Left colon (tissue), 2 donors: ENCODE measurements around the gene PRX. TPM values are rescaled to one million over a fixed set of nuclear protein-coding genes. Genes with fewer than 3 reads are reported as not detected.
"Not testable (repeated sequence)": the region's sequence is repeated elsewhere in the genome, so short reads cannot be mapped to it uniquely, and the experiment has no call there.

Source experiments
- ATAC-seq: fragments of 200-7000 bp; cut with Tn5 transposase; one replicate; pipeline ENCODE4 v1.9.1; 2020; ENCODE audit warnings: mild to moderate bottlenecking, moderate library complexity
- DNase-seq, 2 donors: peaks; one replicate each; pipeline ENCODE4 v3.0.0-alpha.2; 2020
- intact Hi-C, 2 donors: fragments of 100-400 bp; cut with DNase I in 1 of 2; cut with micrococcal nuclease in 1 of 2; formaldehyde crosslinking; loops; one replicate each; pipeline versions ENCODE4 v1.11.2 to v1.14.0; 2022; cut with DNase I, micrococcal nuclease
- total RNA-seq, 2 donors: library from RNA; stranded (reverse); fragmentation: NEBNext Ultra II Directional; extraction: Animal tissue kit (Norgen Biotek cat#: 25700); gene quantifications; one replicate each; pipeline ENCODE4 v1.2.1, GENCODE V29; 2021
- donor health status: DM: no; HTN: no; CAD: no.
- donor health status: DM: yes; HTN: yes; CAD: no.

The PRX gene
- total RNA-seq, 2 donors from 2014 or later, result 1.2 to 2.1 TPM

GRCh38 chr19:40376286-40376862 is 36.8 kb downstream of the PRX start:
- no peak for ATAC-seq
- DNase-seq, result no peak
- intact Hi-C loops, result no loop called here

GRCh38 chr19:40374084-40374483 is 39.1 kb downstream of the PRX start:
- intact Hi-C loops, result no loop called here
- DNase-seq (no peak), ATAC-seq (no peak)

DNA sequence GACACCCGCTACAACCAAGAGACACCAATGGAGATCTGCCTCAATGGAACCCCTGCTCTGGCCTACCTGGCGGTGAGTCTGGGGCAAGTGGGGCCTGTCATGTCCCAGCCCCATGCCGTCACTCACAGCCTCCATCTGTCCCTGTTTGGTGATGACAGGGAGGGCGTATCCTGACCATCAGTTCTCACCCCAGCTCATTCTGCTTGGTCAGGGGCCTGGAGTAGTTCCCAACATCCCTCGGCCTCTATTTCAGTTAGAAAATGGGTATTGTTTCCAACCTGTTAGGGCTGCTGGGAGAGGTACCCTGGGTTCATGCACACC is 41.4 kb downstream of the PRX start:
- DNase-seq (no peak), ATAC-seq (no peak)
- intact Hi-C loops, result no loop called here

- no peak for DNase-seq
- intact Hi-C loops, result no loop called here
- no peak for ATAC-seq
These were observed 42.0 kb downstream of the PRX start for GRCh38 chr19:40370997-40371801.

GRCh38 chr19:40370253-40370652 is 42.9 kb downstream of the PRX start:
- intact Hi-C loops, DNase-seq, ATAC-seq: not testable (repeated sequence)

DNA sequence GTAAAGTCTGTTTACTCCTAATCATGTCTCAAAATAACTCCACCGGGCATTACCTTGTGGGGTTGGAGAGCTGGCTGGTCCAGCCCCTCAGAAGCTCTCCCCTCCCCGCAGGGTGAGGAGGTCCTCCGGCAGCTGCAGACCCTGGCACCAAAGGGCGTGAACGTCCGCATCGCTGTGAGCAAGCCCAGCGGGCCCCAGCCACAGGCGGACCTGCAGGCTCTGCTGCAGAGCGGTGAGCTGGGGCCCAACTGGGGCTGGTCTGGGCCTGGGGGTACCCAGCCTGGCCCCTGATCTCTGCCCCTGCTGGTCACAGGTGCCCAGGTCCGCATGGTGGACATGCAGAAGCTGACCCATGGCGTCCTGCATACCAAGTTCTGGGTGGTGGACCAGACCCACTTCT is 43.4 kb downstream of the PRX start:
- ATAC-seq, result no peak
- DNase-seq, result no peak
- intact Hi-C loops, result no loop called here

GRCh38 chr19:40367577-40368434 is 45.4 kb downstream of the PRX start:
- intact Hi-C loops, result no loop called here
- no peak for DNase-seq
- no peak for ATAC-seq

DNA sequence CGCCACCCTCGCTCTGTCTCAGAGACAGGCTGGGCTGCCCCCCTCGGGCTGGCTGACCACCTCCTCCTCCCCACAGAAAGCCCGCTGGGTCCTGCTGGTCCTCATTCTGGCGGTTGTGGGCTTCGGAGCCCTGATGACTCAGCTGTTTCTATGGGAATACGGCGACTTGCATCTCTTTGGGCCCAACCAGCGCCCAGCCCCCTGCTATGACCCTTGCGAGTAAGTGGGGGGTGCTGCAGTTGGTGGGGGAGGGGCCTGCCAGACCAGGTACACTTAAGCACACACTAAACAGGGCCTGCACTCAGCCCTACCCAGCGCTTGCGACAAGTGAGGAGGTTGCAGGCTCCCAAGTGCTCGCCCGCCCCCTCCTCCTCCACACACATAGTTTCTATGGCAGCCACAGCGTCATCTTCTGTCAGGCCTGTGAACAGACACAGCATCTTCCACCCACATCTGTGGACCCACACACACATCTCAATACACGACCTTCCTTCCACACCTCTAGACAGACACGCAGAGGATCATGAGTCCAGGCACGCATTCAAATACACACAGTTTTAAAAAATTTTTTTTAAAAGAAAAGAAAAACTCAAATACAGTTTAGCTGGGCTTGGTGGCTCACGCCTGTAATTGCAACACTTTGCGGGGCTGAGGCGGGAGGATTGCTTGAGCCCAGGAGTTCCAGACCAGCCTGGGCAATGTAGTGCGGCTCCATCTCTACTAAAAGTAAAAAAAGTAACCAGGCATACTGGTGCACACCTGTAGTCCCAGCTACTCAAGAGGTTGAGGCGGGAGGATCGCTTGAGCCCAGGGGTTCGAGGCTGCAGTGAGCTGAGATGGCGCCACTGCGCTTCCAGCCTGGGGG is 46.2 kb downstream of the PRX start:
- DNase-seq (no peak), ATAC-seq (no peak)
- intact Hi-C loops, result no loop called here

- ATAC-seq (no peak), DNase-seq (peak; percentile 39 to 50)
- intact Hi-C loops, result no loop called here
These were observed 47.4 kb downstream of the PRX start for GRCh38 chr19:40365613-40366401.

- DNase-seq (no peak), ATAC-seq (no peak)
- intact Hi-C loops, result no loop called here
These were observed 48.2 kb downstream of the PRX start for GRCh38 chr19:40365010-40365409.

DNA sequence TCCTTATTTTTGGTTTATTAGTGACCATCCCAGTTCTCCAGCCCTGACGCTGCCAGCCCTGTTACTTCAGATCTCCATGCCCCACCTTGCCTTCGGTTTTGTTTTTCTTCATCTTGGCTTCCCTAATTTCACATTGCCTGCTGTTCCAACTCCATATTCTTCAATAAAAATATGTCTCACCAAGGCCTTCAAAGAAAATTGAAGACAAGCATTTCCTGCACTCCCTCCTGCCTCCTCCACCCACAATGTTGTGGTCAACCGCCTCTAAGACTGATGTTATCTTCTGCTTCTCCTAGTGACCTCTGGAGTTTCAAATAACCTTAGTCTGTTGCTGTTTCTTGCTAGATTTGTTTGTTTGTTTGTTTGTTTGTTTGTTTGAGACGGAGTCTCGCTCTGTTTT is 50.1 kb downstream of the PRX start:
- ATAC-seq (no peak), DNase-seq (no peak)
- intact Hi-C loops, result no loop called here

- intact Hi-C loops, result no loop called here
- no peak for ATAC-seq
- DNase-seq, result no peak
These were observed 51.0 kb downstream of the PRX start for GRCh38 chr19:40362160-40362559.

- intact Hi-C loops, result no loop called here
- DNase-seq (no peak), ATAC-seq (no peak)
These were observed 52.4 kb downstream of the PRX start for GRCh38 chr19:40360708-40361241.

DNA sequence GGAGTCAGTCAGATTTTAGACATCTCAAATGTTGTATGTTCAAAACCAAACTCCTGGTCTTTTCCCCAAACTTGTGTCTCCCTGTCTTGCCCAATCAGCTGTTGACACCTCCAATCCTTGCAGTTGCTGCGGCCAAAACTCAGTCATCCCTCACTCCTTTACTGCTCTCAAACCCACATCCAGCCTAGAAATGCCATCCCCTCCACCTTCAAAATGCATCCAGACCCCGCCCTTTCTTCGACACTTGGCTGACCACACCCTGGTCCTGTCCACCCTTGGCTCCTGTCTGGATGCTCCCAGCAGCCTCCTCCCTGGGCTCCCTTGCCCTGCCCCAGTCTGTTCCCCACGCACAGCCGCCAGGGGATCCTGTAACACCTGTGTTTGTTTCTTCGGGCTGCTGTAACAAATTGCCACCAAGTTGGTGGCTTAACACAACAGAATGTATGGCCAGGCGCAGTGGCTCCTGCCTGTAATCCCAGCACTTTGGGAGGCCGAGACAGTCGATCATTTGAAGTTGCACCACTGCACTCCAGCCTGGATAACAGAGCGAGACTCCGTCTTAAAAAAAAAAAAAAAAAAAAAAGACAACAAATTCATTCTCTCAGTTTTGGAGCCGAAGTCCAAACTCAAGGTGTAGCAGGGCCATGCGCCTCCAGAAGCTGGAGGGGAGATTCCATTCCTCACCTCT is 53.0 kb downstream of the PRX start:
- DNase-seq (no peak), ATAC-seq (no peak)
- intact Hi-C loops, result no loop called here

DNA sequence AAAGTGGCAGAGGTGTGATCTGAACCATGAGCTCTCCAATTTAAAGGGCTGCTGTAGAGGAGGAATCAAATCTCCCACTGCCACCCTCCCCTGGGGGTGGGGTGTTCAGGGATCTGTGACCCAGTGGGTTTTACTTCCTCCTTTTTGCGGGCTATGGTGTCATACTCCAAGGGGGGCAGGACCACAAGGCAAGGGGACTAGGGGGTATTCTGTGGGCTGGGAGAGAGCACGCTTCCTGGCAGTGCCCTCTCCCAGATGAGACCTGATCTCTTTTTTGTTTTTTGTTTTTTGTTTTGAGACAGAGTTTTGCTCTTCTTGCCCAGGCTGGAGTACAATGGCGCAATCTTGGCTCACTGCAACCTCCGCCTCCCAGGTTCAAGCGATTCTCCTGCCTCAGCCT is 54.4 kb downstream of the PRX start:
- DNase-seq, result no peak
- intact Hi-C loops, result no loop called here
- ATAC-seq, result no peak

GRCh38 chr19:40357640-40358039 is 55.5 kb downstream of the PRX start:
- intact Hi-C loops, result no loop called here
- ATAC-seq (no peak), DNase-seq (no peak)
